ENCODE data around the gene CA10. TPM values are rescaled to one million over a fixed set of nuclear protein-coding genes. Genes with fewer than 3 reads are reported as not detected.

CA10 gene
- polyA plus RNA-seq, 2 donors, result 0.06 TPM; not detected in 1

- Histone ChIP-seq H3K27ac (ENCODE audit: low read depth in 2 of 2, low read length in 1 of 2) (no peak overlapping the region), H3K36me3 (ENCODE audit: control insufficient read depth in 2 of 2, insufficient read depth in 2 of 2, low read length in 1 of 2) (no peaks in the 10 kb centered on the region), H3K9me3 (ENCODE audit: control insufficient read depth in 2 of 2, insufficient read depth in 1 of 2, low read depth in 1 of 2, low read length in 1 of 2) (no peaks in the 10 kb centered on the region), H3K4me3 (ENCODE audit: low read depth in 1 of 2, low read length in 2 of 2) (no peak overlapping the region), H3K27me3 (ENCODE audit: control insufficient read depth in 1 of 2, insufficient read depth in 2 of 2, low read length in 2 of 2) (no peaks in the 10 kb centered on the region), H3K4me1 (ENCODE audit: control insufficient read depth in 2 of 2, insufficient read depth in 2 of 2, low read length in 1 of 2) (no peaks in the 10 kb centered on the region)
- 47 to 52% methylated on average over 5 of the region's 5 CpGs for WGBS, 2 donors
Observed at GRCh38 chr17:51684214-51684613, 474.3 kb downstream of the CA10 start.

DNA sequence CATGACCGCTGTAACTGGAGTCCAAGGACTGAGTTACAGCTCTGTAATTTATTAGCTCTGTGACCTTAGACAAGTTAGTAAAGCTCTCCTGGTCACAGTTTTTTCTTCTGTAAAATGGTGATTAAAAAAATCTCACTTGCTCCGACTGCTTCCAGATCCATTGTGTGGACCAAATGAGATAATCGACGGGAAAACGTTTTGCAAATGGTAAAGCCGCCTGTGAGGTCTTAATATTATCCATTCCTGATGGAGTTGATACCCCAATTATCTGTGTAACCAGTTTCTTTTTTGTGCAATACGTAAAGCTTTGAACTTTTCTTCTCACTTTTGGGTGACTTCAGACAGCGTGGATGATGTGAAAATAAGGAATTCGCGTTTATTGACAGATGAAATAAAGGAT, 475.2 kb downstream of the CA10 start:
- WGBS, 2 donors, result 86 to 88% methylated on average over 10 of the region's 10 CpGs
- Histone ChIP-seq H3K9me3 (ENCODE audit: control insufficient read depth in 2 of 2, insufficient read depth in 1 of 2, low read depth in 1 of 2, low read length in 1 of 2) (no peaks in the 10 kb centered on the region), H3K27ac (ENCODE audit: low read depth in 2 of 2, low read length in 1 of 2) (no peak overlapping the region), H3K4me1 (ENCODE audit: control insufficient read depth in 2 of 2, insufficient read depth in 2 of 2, low read length in 1 of 2) (no peaks in the 10 kb centered on the region), H3K4me3 (ENCODE audit: low read depth in 1 of 2, low read length in 2 of 2) (no peak overlapping the region), H3K27me3 (ENCODE audit: control insufficient read depth in 1 of 2, insufficient read depth in 2 of 2, low read length in 2 of 2) (no peaks in the 10 kb centered on the region), H3K36me3 (ENCODE audit: control insufficient read depth in 2 of 2, insufficient read depth in 2 of 2, low read length in 1 of 2) (no peaks in the 10 kb centered on the region)

- Histone ChIP-seq H3K9me3 (ENCODE audit: control insufficient read depth in 2 of 2, insufficient read depth in 1 of 2, low read depth in 1 of 2, low read length in 1 of 2) (no peaks in the 10 kb centered on the region), H3K27ac (ENCODE audit: low read depth in 2 of 2, low read length in 1 of 2) (no peak overlapping the region), H3K36me3 (ENCODE audit: control insufficient read depth in 2 of 2, insufficient read depth in 2 of 2, low read length in 1 of 2) (no peaks in the 10 kb centered on the region), H3K4me1 (ENCODE audit: control insufficient read depth in 2 of 2, insufficient read depth in 2 of 2, low read length in 1 of 2) (no peaks in the 10 kb centered on the region), H3K27me3 (ENCODE audit: control insufficient read depth in 1 of 2, insufficient read depth in 2 of 2, low read length in 2 of 2) (no peaks in the 10 kb centered on the region), H3K4me3 (ENCODE audit: low read depth in 1 of 2, low read length in 2 of 2) (no peak overlapping the region)
- 60 to 61% methylated on average over 5 of the region's 5 CpGs for WGBS, 2 donors
Observed at GRCh38 chr17:51682115-51682514, 476.4 kb downstream of the CA10 start.

- Histone ChIP-seq H3K36me3 (ENCODE audit: control insufficient read depth in 2 of 2, insufficient read depth in 2 of 2, low read length in 1 of 2) (no peaks in the 10 kb centered on the region), H3K27me3 (ENCODE audit: control insufficient read depth in 1 of 2, insufficient read depth in 2 of 2, low read length in 2 of 2) (no peaks in the 10 kb centered on the region), H3K27ac (ENCODE audit: low read depth in 2 of 2, low read length in 1 of 2) (no peak overlapping the region), H3K9me3 (ENCODE audit: control insufficient read depth in 2 of 2, insufficient read depth in 1 of 2, low read depth in 1 of 2, low read length in 1 of 2) (no peaks in the 10 kb centered on the region), H3K4me1 (ENCODE audit: control insufficient read depth in 2 of 2, insufficient read depth in 2 of 2, low read length in 1 of 2) (no peaks in the 10 kb centered on the region), H3K4me3 (ENCODE audit: low read depth in 1 of 2, low read length in 2 of 2) (no peak overlapping the region)
- WGBS, 2 donors, result 90 to 96% methylated on average over 1 of the region's 1 CpG
Observed at GRCh38 chr17:51677875-51678274, 480.6 kb downstream of the CA10 start.

GRCh38 chr17:51676691-51677487, 481.6 kb downstream of the CA10 start:
- H3K9me3 ChIP-seq (ENCODE audit: control insufficient read depth in 2 of 2, insufficient read depth in 1 of 2, low read depth in 1 of 2, low read length in 1 of 2), result no peaks in the 10 kb centered on the region
- no peak overlapping the region for H3K4me3 ChIP-seq (ENCODE audit: low read depth in 1 of 2, low read length in 2 of 2)
- no peaks in the 10 kb centered on the region for H3K27me3 ChIP-seq (ENCODE audit: control insufficient read depth in 1 of 2, insufficient read depth in 2 of 2, low read length in 2 of 2)
- H3K36me3 ChIP-seq (ENCODE audit: control insufficient read depth in 2 of 2, insufficient read depth in 2 of 2, low read length in 1 of 2), result no peaks in the 10 kb centered on the region
- WGBS, 2 donors, result 75% methylated on average over 5 of the region's 5 CpGs
- no peak overlapping the region for H3K27ac ChIP-seq (ENCODE audit: low read depth in 2 of 2, low read length in 1 of 2)
- no peaks in the 10 kb centered on the region for H3K4me1 ChIP-seq (ENCODE audit: control insufficient read depth in 2 of 2, insufficient read depth in 2 of 2, low read length in 1 of 2)

DNA sequence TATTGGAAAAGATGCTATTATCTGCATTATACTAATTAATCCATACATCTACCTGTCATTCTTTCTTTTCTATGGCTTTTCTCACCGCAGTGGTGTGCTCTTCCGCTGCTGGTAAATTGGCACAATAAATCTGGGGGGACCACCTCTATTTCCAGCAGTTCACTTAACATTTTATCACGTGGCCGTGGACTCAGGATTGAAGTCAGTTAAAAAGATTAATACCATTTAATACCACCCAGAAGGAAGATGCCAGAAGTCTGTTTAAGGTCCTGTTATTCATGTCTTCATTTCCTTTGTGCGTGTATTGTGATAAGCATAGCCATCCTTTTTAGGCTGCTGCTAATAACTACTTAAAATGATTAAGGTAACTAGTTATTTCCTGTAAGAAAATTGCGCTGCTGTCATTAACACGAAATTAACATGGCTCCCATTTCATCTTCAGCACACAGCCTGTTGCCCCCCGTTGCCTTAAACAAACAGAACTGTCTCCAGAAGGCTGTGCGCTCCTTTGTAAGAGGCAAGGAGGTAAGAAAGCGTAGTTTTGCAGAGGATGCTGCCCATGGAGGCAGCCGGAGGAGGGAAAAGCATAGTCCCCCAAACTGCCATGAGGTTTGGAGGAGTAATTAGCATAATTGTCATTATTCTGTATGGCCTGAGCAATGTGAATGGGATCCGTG, 483.8 kb downstream of the CA10 start:
- H3K4me3 ChIP-seq (ENCODE audit: low read depth in 1 of 2, low read length in 2 of 2), result no peak overlapping the region
- WGBS, 2 donors, result 66 to 72% methylated on average over 12 of the region's 12 CpGs

DNA sequence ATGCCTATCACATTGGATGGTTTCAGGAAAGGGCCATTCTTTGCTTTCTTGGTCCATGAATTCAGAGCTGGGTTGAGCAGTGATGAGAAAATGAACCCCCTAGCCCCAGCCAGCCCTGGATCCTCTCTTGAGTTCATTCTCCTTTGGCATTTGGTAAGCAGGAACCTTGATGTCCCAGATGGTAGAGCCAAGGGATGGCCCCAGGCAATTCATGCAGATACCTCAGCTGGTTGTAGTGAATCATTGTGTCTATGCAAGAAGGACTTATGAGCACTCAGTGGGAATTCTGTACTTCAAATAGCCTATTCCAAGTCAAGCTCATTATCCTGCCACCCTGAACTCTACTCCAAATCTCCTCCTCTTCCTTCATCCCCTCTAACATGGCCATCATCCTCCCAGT, 485.4 kb downstream of the CA10 start:
- Histone ChIP-seq H3K9me3 (ENCODE audit: control insufficient read depth in 2 of 2, insufficient read depth in 1 of 2, low read depth in 1 of 2, low read length in 1 of 2) (peaks cover 3% of the 10 kb centered on the region in 2 donors), H3K4me3 (ENCODE audit: low read depth in 1 of 2, low read length in 2 of 2) (no peak overlapping the region), H3K27me3 (ENCODE audit: control insufficient read depth in 1 of 2, insufficient read depth in 2 of 2, low read length in 2 of 2) (no peaks in the 10 kb centered on the region), H3K27ac (ENCODE audit: low read depth in 2 of 2, low read length in 1 of 2) (no peak overlapping the region), H3K36me3 (ENCODE audit: control insufficient read depth in 2 of 2, insufficient read depth in 2 of 2, low read length in 1 of 2) (no peaks in the 10 kb centered on the region), H3K4me1 (ENCODE audit: control insufficient read depth in 2 of 2, insufficient read depth in 2 of 2, low read length in 1 of 2) (no peaks in the 10 kb centered on the region)

More for the DNA sequence above, 483.8 kb downstream of the CA10 start:
- Histone ChIP-seq H3K36me3 (ENCODE audit: control insufficient read depth in 2 of 2, insufficient read depth in 2 of 2, low read length in 1 of 2) (no peaks in the 10 kb centered on the region), H3K27ac (ENCODE audit: low read depth in 2 of 2, low read length in 1 of 2) (no peak overlapping the region), H3K4me1 (ENCODE audit: control insufficient read depth in 2 of 2, insufficient read depth in 2 of 2, low read length in 1 of 2) (no peaks in the 10 kb centered on the region), H3K27me3 (ENCODE audit: control insufficient read depth in 1 of 2, insufficient read depth in 2 of 2, low read length in 2 of 2) (no peaks in the 10 kb centered on the region), H3K9me3 (ENCODE audit: control insufficient read depth in 2 of 2, insufficient read depth in 1 of 2, low read depth in 1 of 2, low read length in 1 of 2) (no peaks in the 10 kb centered on the region)

- Histone ChIP-seq H3K27me3 (ENCODE audit: control insufficient read depth in 1 of 2, insufficient read depth in 2 of 2, low read length in 2 of 2) (no peaks in the 10 kb centered on the region), H3K36me3 (ENCODE audit: control insufficient read depth in 2 of 2, insufficient read depth in 2 of 2, low read length in 1 of 2) (no peaks in the 10 kb centered on the region), H3K4me1 (ENCODE audit: control insufficient read depth in 2 of 2, insufficient read depth in 2 of 2, low read length in 1 of 2) (no peaks in the 10 kb centered on the region), H3K9me3 (ENCODE audit: control insufficient read depth in 2 of 2, insufficient read depth in 1 of 2, low read depth in 1 of 2, low read length in 1 of 2) (peaks cover 3% of the 10 kb centered on the region in 2 donors), H3K4me3 (ENCODE audit: low read depth in 1 of 2, low read length in 2 of 2) (no peak overlapping the region), H3K27ac (ENCODE audit: low read depth in 2 of 2, low read length in 1 of 2) (no peak overlapping the region)
- WGBS, 2 donors, result 60 to 67% methylated on average over 4 of the region's 4 CpGs
Observed at GRCh38 chr17:51672065-51672464, 486.4 kb downstream of the CA10 start.

GRCh38 chr17:51670899-51671298, 487.6 kb downstream of the CA10 start:
- H3K36me3 ChIP-seq (ENCODE audit: control insufficient read depth in 2 of 2, insufficient read depth in 2 of 2, low read length in 1 of 2), result no peaks in the 10 kb centered on the region
- 73 to 76% methylated on average over 3 of the region's 3 CpGs for WGBS, 2 donors
- no peak overlapping the region for H3K4me3 ChIP-seq (ENCODE audit: low read depth in 1 of 2, low read length in 2 of 2)
- H3K4me1 ChIP-seq (ENCODE audit: control insufficient read depth in 2 of 2, insufficient read depth in 2 of 2, low read length in 1 of 2), result no peaks in the 10 kb centered on the region
- no peaks in the 10 kb centered on the region for H3K27me3 ChIP-seq (ENCODE audit: control insufficient read depth in 1 of 2, insufficient read depth in 2 of 2, low read length in 2 of 2)
- no peak overlapping the region for H3K27ac ChIP-seq (ENCODE audit: low read depth in 2 of 2, low read length in 1 of 2)
- peaks cover 3% of the 10 kb centered on the region in 2 donors for H3K9me3 ChIP-seq (ENCODE audit: control insufficient read depth in 2 of 2, insufficient read depth in 1 of 2, low read depth in 1 of 2, low read length in 1 of 2)

- peaks cover 3% of the 10 kb centered on the region in 2 donors for H3K9me3 ChIP-seq (ENCODE audit: control insufficient read depth in 2 of 2, insufficient read depth in 1 of 2, low read depth in 1 of 2, low read length in 1 of 2)
- no peak overlapping the region for H3K27ac ChIP-seq (ENCODE audit: low read depth in 2 of 2, low read length in 1 of 2)
- no peak overlapping the region for H3K4me3 ChIP-seq (ENCODE audit: low read depth in 1 of 2, low read length in 2 of 2)
- WGBS, 2 donors, result 90 to 94% methylated on average over 11 of the region's 11 CpGs
- no peaks in the 10 kb centered on the region for H3K36me3 ChIP-seq (ENCODE audit: control insufficient read depth in 2 of 2, insufficient read depth in 2 of 2, low read length in 1 of 2)
- no peaks in the 10 kb centered on the region for H3K27me3 ChIP-seq (ENCODE audit: control insufficient read depth in 1 of 2, insufficient read depth in 2 of 2, low read length in 2 of 2)
- H3K4me1 ChIP-seq (ENCODE audit: control insufficient read depth in 2 of 2, insufficient read depth in 2 of 2, low read length in 1 of 2), result no peaks in the 10 kb centered on the region
Observed at GRCh38 chr17:51668963-51669246, 489.6 kb downstream of the CA10 start.
